ENCODE data around the gene TMEM132D. TPM values are rescaled to one million over a fixed set of nuclear protein-coding genes. Genes with fewer than 3 reads are reported as not detected.

TMEM132D gene
- total RNA-seq, 4 donors from 2014 or later = 0.15 to 0.94 TPM; not detected in 2

- H3K4me1 ChIP-seq = no peaks in the 10 kb centered on the region
- no peak for TF ChIP-seq POLR2AphosphoS5 (IDR thresholded peaks at IDR 0.05)
- TF ChIP-seq EP300 (IDR thresholded peaks at IDR 0.05) = no peak
- TF ChIP-seq POLR2A (IDR thresholded peaks at IDR 0.05) = no peak
- TF ChIP-seq, protein P1, sequence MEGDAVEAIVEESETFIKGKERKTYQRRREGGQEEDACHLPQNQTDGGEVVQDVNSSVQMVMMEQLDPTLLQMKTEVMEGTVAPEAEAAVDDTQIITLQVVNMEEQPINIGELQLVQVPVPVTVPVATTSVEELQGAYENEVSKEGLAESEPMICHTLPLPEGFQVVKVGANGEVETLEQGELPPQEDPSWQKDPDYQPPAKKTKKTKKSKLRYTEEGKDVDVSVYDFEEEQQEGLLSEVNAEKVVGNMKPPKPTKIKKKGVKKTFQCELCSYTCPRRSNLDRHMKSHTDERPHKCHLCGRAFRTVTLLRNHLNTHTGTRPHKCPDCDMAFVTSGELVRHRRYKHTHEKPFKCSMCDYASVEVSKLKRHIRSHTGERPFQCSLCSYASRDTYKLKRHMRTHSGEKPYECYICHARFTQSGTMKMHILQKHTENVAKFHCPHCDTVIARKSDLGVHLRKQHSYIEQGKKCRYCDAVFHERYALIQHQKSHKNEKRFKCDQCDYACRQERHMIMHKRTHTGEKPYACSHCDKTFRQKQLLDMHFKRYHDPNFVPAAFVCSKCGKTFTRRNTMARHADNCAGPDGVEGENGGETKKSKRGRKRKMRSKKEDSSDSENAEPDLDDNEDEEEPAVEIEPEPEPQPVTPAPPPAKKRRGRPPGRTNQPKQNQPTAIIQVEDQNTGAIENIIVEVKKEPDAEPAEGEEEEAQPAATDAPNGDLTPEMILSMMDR (IDR thresholded peaks at IDR 0.05) = no peak
- no peak overlapping the region for H3K4me3 ChIP-seq
- H3K27me3 ChIP-seq = peaks cover 45% of the 10 kb centered on the region
- no peak for ATAC-seq
- WGBS, 2 donors (ENCODE audit: low coverage in 1 of 2) = 71 to 79% methylated on average over 15 to 16 of the region's 21 CpGs
- no peaks in the 10 kb centered on the region for H3K9me3 ChIP-seq
- H3K36me3 ChIP-seq = no peaks in the 10 kb centered on the region
- H3K27ac ChIP-seq = no peak overlapping the region
Measured at GRCh38 chr12:129840145-129840884, 63.5 kb downstream of the TMEM132D start.

DNA sequence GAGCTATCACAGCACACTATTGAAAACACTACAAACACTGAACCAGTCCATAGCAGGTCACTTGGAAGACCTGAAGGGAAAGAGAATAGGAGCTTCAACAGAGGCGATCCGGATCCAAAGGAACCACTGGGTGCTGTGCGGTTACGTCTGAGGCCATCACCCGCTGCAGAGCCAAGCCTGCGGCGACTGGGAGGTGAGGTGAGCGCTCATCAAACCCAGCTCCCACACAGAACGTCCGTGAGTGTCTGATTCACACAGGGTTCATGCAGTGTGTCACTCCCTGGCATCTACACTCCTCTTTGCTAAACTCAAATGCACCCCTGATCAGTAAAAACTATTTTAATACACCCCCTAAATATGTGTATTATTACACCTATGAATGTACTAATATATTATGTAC is 64.1 kb downstream of the TMEM132D start:
- Histone ChIP-seq H3K27ac (no peak overlapping the region), H3K9me3 (no peaks in the 10 kb centered on the region), H3K27me3 (peaks cover 50% of the 10 kb centered on the region), H3K4me3 (no peak overlapping the region), H3K36me3 (no peaks in the 10 kb centered on the region), H3K4me1 (no peaks in the 10 kb centered on the region)
- no peak for TF ChIP-seq POLR2A (IDR thresholded peaks at IDR 0.05)
- TF ChIP-seq EP300 (IDR thresholded peaks at IDR 0.05) = no peak
- TF ChIP-seq, protein P1 (IDR thresholded peaks at IDR 0.05) = no peak
- no peak for TF ChIP-seq POLR2AphosphoS5 (IDR thresholded peaks at IDR 0.05)
- 85 to 90% methylated on average over 7 to 10 of the region's 10 CpGs for WGBS, 2 donors (ENCODE audit: low coverage in 1 of 2)
- no peak for ATAC-seq

- no peaks in the 10 kb centered on the region for H3K36me3 ChIP-seq
- no peak for ATAC-seq
- 75 to 87% methylated on average over 7 to 14 of the region's 16 CpGs for WGBS, 2 donors (ENCODE audit: low coverage in 1 of 2)
- no peaks in the 10 kb centered on the region for H3K4me1 ChIP-seq
- no peak overlapping the region for H3K4me3 ChIP-seq
- H3K27me3 ChIP-seq = peaks cover 65% of the 10 kb centered on the region
- no peak overlapping the region for H3K27ac ChIP-seq
- H3K9me3 ChIP-seq = no peaks in the 10 kb centered on the region
- TF ChIP-seq, protein P1 (IDR thresholded peaks at IDR 0.05) = no peak
- no peak for TF ChIP-seq POLR2A (IDR thresholded peaks at IDR 0.05)
- no peak for TF ChIP-seq EP300 (IDR thresholded peaks at IDR 0.05)
- TF ChIP-seq POLR2AphosphoS5 (IDR thresholded peaks at IDR 0.05) = no peak
Measured at GRCh38 chr12:129831294-129831693, 72.5 kb downstream of the TMEM132D start.

GRCh38 chr12:129830796-129831195 is 73.0 kb downstream of the TMEM132D start:
- peaks cover 65% of the 10 kb centered on the region for H3K27me3 ChIP-seq
- TF ChIP-seq POLR2A (IDR thresholded peaks at IDR 0.05) (no peak), POLR2AphosphoS5 (IDR thresholded peaks at IDR 0.05) (no peak), EP300 (IDR thresholded peaks at IDR 0.05) (no peak)
- TF ChIP-seq, protein P1 (IDR thresholded peaks at IDR 0.05) = no peak
- no peaks in the 10 kb centered on the region for H3K9me3 ChIP-seq
- ATAC-seq = no peak
- 17 to 41% methylated on average over 4 of the region's 4 CpGs for whole genome bisulfite sequencing, 2 donors (ENCODE audit: low coverage in 1 of 2)
- H3K4me3 ChIP-seq = no peak overlapping the region
- H3K36me3 ChIP-seq = no peaks in the 10 kb centered on the region
- H3K4me1 ChIP-seq = no peaks in the 10 kb centered on the region
- H3K27ac ChIP-seq = no peak overlapping the region

DNA sequence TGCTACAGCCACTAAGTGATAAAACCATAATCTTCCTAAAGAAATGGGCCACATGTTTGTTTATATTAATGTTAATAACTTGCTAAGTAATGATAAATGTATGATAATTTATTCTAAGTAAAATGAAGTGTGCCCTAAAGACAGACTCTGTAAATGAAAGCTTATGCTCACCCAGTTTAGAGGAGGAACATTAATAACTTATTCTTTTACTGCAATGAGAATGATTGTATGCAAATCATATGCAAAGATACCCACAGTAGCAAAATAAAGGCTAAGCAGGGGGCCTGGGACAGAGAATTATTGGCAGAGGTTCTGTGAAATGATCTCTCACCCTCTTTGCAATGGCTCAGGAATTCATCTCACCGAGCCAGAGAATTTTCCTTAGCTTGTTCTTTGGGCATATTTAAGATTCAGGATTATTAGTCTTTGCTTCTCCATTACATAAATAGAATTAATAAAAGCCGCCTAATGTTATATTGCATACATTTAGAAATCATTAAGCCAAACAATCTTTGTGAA is 75.9 kb downstream of the TMEM132D start:
- Histone ChIP-seq H3K36me3 (no peaks in the 10 kb centered on the region), H3K4me3 (no peak overlapping the region), H3K9me3 (peaks cover 0 to 5% (median 0%) of the 10 kb centered on the region in 3 donors), H3K27ac (no peak overlapping the region), H3K27me3 (peaks cover 61% of the 10 kb centered on the region), H3K4me1 (no peaks in the 10 kb centered on the region)
- whole genome bisulfite sequencing, 2 donors (ENCODE audit: low coverage in 1 of 2) = 32 to 54% methylated on average over 2 of the region's 2 CpGs
- TF ChIP-seq, protein P1 (IDR thresholded peaks at IDR 0.05) = no peak
- no peak for TF ChIP-seq POLR2AphosphoS5 (IDR thresholded peaks at IDR 0.05)
- TF ChIP-seq POLR2A (IDR thresholded peaks at IDR 0.05) = no peak
- no peak for TF ChIP-seq EP300 (IDR thresholded peaks at IDR 0.05)
- no peak for ATAC-seq

Measured in gastroesophageal sphincter (tissue), 4 donors.